IMR-90 (cell line): ENCODE data around the gene GRAMD1A. TPM values are rescaled to one million over a fixed set of nuclear protein-coding genes. Genes with fewer than 3 reads are reported as not detected.

Experiments
- ATAC-seq: fragments of 200-7000 bp; cut with Tn5 transposase; 2 replicates; pipeline ENCODE4 v1.9.1; 2020; ENCODE audit warnings: low read depth, mild to moderate bottlenecking, moderate library complexity
- BruUV-seq: library from RNA; stranded (reverse); fragments of 400-500 nt; replicated peaks from 2 replicates; lab custom pipeline; 2021; lab: Mats Ljungman, UMichigan
- CTCF ChIA-PET: fragments of 300-600 bp; formaldehyde crosslinking; extraction: SDS; loops from one replicate; lab custom pipeline; 2021; ENCODE audit warnings: antibody characterized with exemption; lab: Yijun Ruan, JAX
- POLR2A ChIA-PET: fragments of 300-600 bp; sonication (Branson Sonifier 250); formaldehyde crosslinking; loops from one replicate; lab custom pipeline; 2022; ENCODE audit warnings: antibody characterized with exemption; ENCODE audit not compliant: unreplicated experiment; lab: Charles Lee
- DNase-seq: peaks from one replicate; pipeline ENCODE4 v3.0.0; 2013
- H2AFZ ChIP-seq: replicated peaks from 2 replicates; pipeline ENCODE3; 2013; ENCODE audit warnings: low read length, mild to moderate bottlenecking; ENCODE audit not compliant: poor library complexity
- H2AK5ac ChIP-seq: 2 replicates; pipeline ENCODE4 v1.6.1; 2013; ENCODE audit warnings: low read depth, low read length, inconsistent platforms
- H2AK9ac ChIP-seq: replicated peaks from 2 replicates; pipeline ENCODE3; 2013; ENCODE audit warnings: mild to moderate bottlenecking, low read depth, low read length, moderate library complexity; ENCODE audit not compliant: poor library complexity
- H2BK120ac ChIP-seq: 2 replicates; pipeline ENCODE4 v1.6.1; 2013; ENCODE audit warnings: low read depth, low read length, inconsistent platforms
- H2BK15ac ChIP-seq: 3 replicates; pipeline ENCODE4 v1.6.1; 2013; ENCODE audit warnings: low read depth, low read length, inconsistent platforms
- H2BK20ac ChIP-seq: 2 replicates; pipeline ENCODE4 v1.6.1; 2013; ENCODE audit warnings: low read depth, mild to moderate bottlenecking, inconsistent platforms, low read length, moderate library complexity
- H2BK5ac ChIP-seq: 2 replicates; pipeline ENCODE4 v1.6.1; 2013; ENCODE audit warnings: mild to moderate bottlenecking, low read depth, low read length, inconsistent platforms; ENCODE audit not compliant: poor library complexity, severe bottlenecking
- H3K14ac ChIP-seq: replicated peaks from 2 replicates; pipeline ENCODE4 v1.6.1; 2013; ENCODE audit warnings: low read depth, low read length, inconsistent platforms
- H3K18ac ChIP-seq: 2 replicates; pipeline ENCODE4 v1.6.1; 2013; ENCODE audit warnings: low read depth, low read length, control low read depth
- H3K23ac ChIP-seq: 2 replicates; pipeline ENCODE4 v1.6.1; 2013; ENCODE audit warnings: low read depth, low read length, inconsistent platforms
- H3K27ac ChIP-seq: 2 replicates; pipeline ENCODE4 v1.5.1; 2013; ENCODE audit warnings: mild to moderate bottlenecking, control low read depth, low read length; ENCODE audit not compliant: insufficient read depth
- H3K27me3 ChIP-seq: 2 replicates; pipeline ENCODE4 v1.6.1; 2013; ENCODE audit warnings: low read length; ENCODE audit not compliant: control insufficient read depth, insufficient read depth
- H3K36me3 ChIP-seq: 2 replicates; pipeline ENCODE4 v1.6.1; 2013; ENCODE audit warnings: low read length, mixed read lengths; ENCODE audit not compliant: control insufficient read depth, insufficient read depth
- H3K4ac ChIP-seq: 2 replicates; pipeline ENCODE4 v1.6.1; 2013; ENCODE audit warnings: low read depth, low read length, inconsistent platforms
- H3K4me1 ChIP-seq: 2 replicates; pipeline ENCODE4 v1.6.1; 2013; ENCODE audit warnings: low read length, mixed read lengths; ENCODE audit not compliant: control insufficient read depth, insufficient read depth
- H3K4me2 ChIP-seq: 2 replicates; pipeline ENCODE4 v1.6.1; 2013; ENCODE audit warnings: low read depth, mild to moderate bottlenecking, control low read depth, low read length, moderate library complexity
- H3K4me3 ChIP-seq: 2 replicates; pipeline ENCODE4 v1.5.1; 2013; ENCODE audit warnings: low read depth, mild to moderate bottlenecking, control low read depth, low read length, moderate library complexity; ENCODE audit not compliant: insufficient read depth
- H3K56ac ChIP-seq: 2 replicates; pipeline ENCODE4 v1.6.1; 2013; ENCODE audit warnings: low read length, inconsistent platforms; ENCODE audit not compliant: insufficient read depth; ENCODE audit errors: extremely low read depth
- H3K79me1 ChIP-seq, 2 experiments: 2 replicates each; pipeline ENCODE4 v1.6.1; 2013; ENCODE audit warnings: low read length in 2 of 2, inconsistent platforms in 1 of 2, low read depth in 1 of 2
- H3K9ac ChIP-seq: 2 replicates; pipeline ENCODE4 v1.6.1; 2013; ENCODE audit warnings: low read depth, low read length, control low read depth
- H3K9me1 ChIP-seq: 2 replicates; pipeline ENCODE4 v1.6.1; 2013; ENCODE audit warnings: low read length, inconsistent platforms; ENCODE audit not compliant: insufficient read depth
- H3K9me3 ChIP-seq: 2 replicates; pipeline ENCODE4 v1.6.1; 2013; ENCODE audit warnings: low read length; ENCODE audit not compliant: control insufficient read depth, insufficient read depth
- H4K20me1 ChIP-seq: 2 replicates; pipeline ENCODE4 v1.6.1; 2013; ENCODE audit warnings: low read length, inconsistent platforms; ENCODE audit not compliant: insufficient read depth
- H4K5ac ChIP-seq: 2 replicates; pipeline ENCODE4 v1.6.1; 2013; ENCODE audit warnings: mild to moderate bottlenecking, low read depth, low read length, control low read depth
- H4K8ac ChIP-seq, 2 experiments: 2 replicates each; pipeline ENCODE4 v1.6.1; 2013; ENCODE audit warnings: low read depth in 2 of 2, low read length in 2 of 2, control low read depth in 1 of 2, inconsistent platforms in 1 of 2
- H4K91ac ChIP-seq: 2 replicates; pipeline ENCODE4 v1.6.1; 2013; ENCODE audit warnings: low read depth, low read length, inconsistent platforms; ENCODE audit not compliant: insufficient read depth
- BHLHE40 ChIP-seq: fragments of 150-350 bp; IDR thresholded peaks from 2 replicates; pipeline ENCODE4 v1.6.1; 2016; ENCODE audit warnings: mild to moderate bottlenecking, low read depth, low read length
- CHD1 ChIP-seq: IDR thresholded peaks from 2 replicates; pipeline ENCODE4 v1.6.1; 2012; ENCODE audit warnings: low read depth, low read length, improper control_type of control experiment
- CTCF ChIP-seq: conservative IDR thresholded peaks from 2 replicates; pipeline ENCODE4 v1.5.1; 2012; ENCODE audit warnings: mild to moderate bottlenecking, low read depth, low read length, improper control_type of control experiment
- FOS ChIP-seq: fragments of 150-350 bp; IDR thresholded peaks from 2 replicates; pipeline ENCODE4 v1.6.1; 2016; ENCODE audit warnings: low read depth, low read length
- MAZ ChIP-seq: IDR thresholded peaks from 2 replicates; pipeline ENCODE4 v1.6.1; 2012; ENCODE audit warnings: low read depth, mild to moderate bottlenecking, low read length, improper control_type of control experiment, moderate library complexity, borderline replicate concordance
- MXI1 ChIP-seq: IDR thresholded peaks from 2 replicates; pipeline ENCODE4 v1.6.1; 2012; ENCODE audit warnings: low read depth, mild to moderate bottlenecking, low read length, moderate library complexity, borderline replicate concordance
- RAD21 ChIP-seq: IDR thresholded peaks from 2 replicates; pipeline ENCODE4 v1.6.1; 2012; ENCODE audit warnings: low read length, improper control_type of control experiment
- RFX5 ChIP-seq: IDR thresholded peaks from 2 replicates; pipeline ENCODE4 v1.8.0; 2012; ENCODE audit warnings: low read depth, mild to moderate bottlenecking, low read length, moderate library complexity
- USF2 ChIP-seq: fragments of 150-350 bp; IDR thresholded peaks from 2 replicates; pipeline ENCODE4 v1.6.1; 2017; ENCODE audit warnings: mild to moderate bottlenecking, antibody characterized with exemption, low read length, low read depth
- WGBS, 2 experiments: methylation state at CpG; one replicate each; pipeline versions ENCODE4 v1.1.5 to v1.1.7; 2013; ENCODE audit warnings: missing lambda C conversion rate in 2 of 2; ENCODE audit not compliant: insufficient read length in 1 of 2; ENCODE audit errors: extremely low coverage in 2 of 2; 5-methylcytosine and 5-hydroxymethylcytosine counted together
- dilution Hi-C: fragments of 300-500 bp; cut with HindIII; formaldehyde crosslinking; loops from one replicate; pipeline ENCODE4 v1.14.3; 2018; ENCODE audit warnings: low sequenced_read_pairs; ENCODE audit not compliant: unreplicated experiment
- in situ Hi-C: fragments of 300-500 bp; cut with MboI; formaldehyde crosslinking; loops from 3 replicates; pipeline ENCODE4 v1.14.3; 2019; ENCODE audit warnings: low sequenced_read_pairs, inconsistent platforms, mixed read lengths
- intact Hi-C: fragments of 100-400 bp; cut with micrococcal nuclease; formaldehyde crosslinking; loops from 2 replicates; pipeline ENCODE4 v1.10.0; 2022
- polyA plus RNA-seq, 3 experiments: library from polyadenylated mRNA; depleted of rRNA; stranded (reverse); fragments of >200 nt; gene quantifications; 2 replicates each; pipeline ENCODE4 v1.2.3, GENCODE V29; 2012; ENCODE audit warnings: low replicate concordance in 1 of 3
- total RNA-seq: library from RNA; depleted of rRNA; stranded (reverse); fragments of >200 nt; gene quantifications from 2 replicates; pipeline ENCODE4 v1.2.3, GENCODE V29; 2012

The GRAMD1A gene
- total and polyA plus RNA-seq, 2 of the 4 experiments (the other 2 are of a cell fraction) = 11.1 to 63.0 TPM

DNA sequence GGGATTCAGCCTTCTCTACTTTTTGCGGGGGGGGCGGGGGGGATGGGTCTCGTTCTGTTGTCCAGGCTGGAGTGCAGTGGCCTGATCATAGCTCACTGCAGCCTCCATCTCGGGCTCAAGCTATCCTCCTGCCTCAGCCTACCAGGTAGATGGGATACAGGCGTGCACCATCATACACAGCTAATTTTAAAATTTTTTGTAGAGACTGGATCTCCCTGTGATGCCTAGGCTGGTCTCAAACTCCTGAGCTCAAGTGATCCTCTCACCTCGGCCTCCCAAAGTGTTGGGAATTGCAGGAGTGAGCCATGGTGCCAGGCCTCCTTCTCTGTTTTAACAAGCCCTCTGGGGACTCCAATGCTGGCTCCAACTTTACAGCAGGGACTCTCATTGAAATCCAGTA, 35.5 kb upstream of the GRAMD1A start:
- POLR2A ChIA-PET = no interaction called here
- Histone ChIP-seq H3K9me3 (peaks cover 16% of the 10 kb centered on the region), H3K36me3 (peaks cover 5% of the 10 kb centered on the region), H2BK5ac (no peak overlapping the region), H2AK5ac (no peak overlapping the region), H2AK9ac (no peak overlapping the region), H2BK20ac (no peak overlapping the region), H3K56ac (no peak overlapping the region), H3K4me3 (no peak overlapping the region), H2BK120ac (no peak overlapping the region), H3K14ac (no peak overlapping the region), H3K27me3 (no peaks in the 10 kb centered on the region; the same call in 1 of the 2 replicates), H4K5ac (no peak overlapping the region), H4K8ac (0 out of 4 replicates have a peak overlapping the region, but pooled peaks of 1 of the 2 experiments have one; percentile 75), H2AFZ (peak overlapping the region; percentile 90), H3K18ac (no peak overlapping the region), H4K91ac (no peak overlapping the region), H3K23ac (no peak overlapping the region), H3K4me1 (peaks cover 3% of the 10 kb centered on the region), H3K4me2 (no peak overlapping the region), H4K20me1 (peaks cover 25% of the 10 kb centered on the region), H3K4ac (no peak overlapping the region), H3K79me1 (peaks cover 21 to 35% of the 10 kb centered on the region in 2 experiments), H3K27ac (no peak overlapping the region), H3K9ac (no peak overlapping the region), H3K9me1 (peaks cover 20% of the 10 kb centered on the region), H2BK15ac (no peak overlapping the region)
- dilution Hi-C loops (no loop called here), in situ Hi-C loops (no loop called here), intact Hi-C loops (no loop called here)
- TF ChIP-seq CTCF (no peak), BHLHE40 (no peak), FOS (no peak), USF2 (no peak), RFX5 (no peak), MXI1 (no peak), MAZ (no peak), CHD1 (no peak), RAD21 (no peak)
- no TSS peak for BruUV-seq
- no peak for DNase-seq
- WGBS, 2 experiments = 100% methylated on average over 1 of the region's 6 CpGs; no CpG with 5 or more reads in 1 of the 2 experiments
- CTCF ChIA-PET = no interaction called here
- ATAC-seq = no peak
